ENCODE measurements around the gene ELMOD2.
"Not testable (repeated sequence)": the region's sequence is repeated elsewhere in the genome, so short reads cannot be mapped to it uniquely, and the experiment has no call there.

Gene ELMOD2

DNA sequence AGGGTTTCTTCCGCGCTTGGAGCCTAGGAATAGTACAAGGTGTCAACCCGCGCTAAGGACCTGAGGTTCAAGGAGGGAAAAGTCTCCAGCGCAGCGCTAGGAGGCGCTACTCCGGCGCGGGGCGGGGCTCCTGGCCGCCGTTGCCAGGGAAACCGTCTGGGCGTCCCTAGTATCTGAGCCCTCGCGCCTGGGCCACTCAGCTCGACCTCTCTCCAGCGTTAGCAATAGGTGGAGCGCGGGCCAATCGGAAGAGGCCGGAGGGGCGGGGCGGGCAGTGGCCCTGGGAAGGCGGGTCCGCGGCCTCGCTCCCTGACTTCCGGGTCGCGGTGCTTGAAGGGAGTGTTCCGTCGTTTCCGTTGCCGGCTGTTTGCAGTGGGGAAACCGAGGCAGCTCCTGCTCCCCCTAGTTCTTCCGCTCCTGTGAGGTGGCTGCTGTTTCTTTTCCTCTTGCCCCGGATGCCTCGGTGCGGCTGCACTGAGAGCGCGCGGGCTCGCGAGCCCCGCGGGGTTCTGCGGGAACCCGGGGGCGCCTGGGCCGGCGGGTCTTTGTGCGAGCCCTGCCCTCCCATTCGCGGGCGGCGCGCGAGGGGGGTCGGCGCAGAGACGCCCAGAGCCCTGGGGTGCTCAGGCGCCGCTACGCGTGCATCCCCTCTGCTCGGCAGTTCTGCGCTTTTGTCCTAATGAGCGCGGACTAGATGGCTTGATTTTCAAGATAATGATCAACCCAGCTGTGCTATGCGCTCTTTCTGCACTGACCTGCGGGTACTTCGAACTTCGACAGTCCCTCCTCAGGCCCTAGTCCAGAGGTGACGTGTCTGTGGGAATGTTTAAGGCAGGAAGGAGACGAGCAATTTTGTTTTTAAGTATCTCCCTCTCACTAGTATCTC lies at the start of gene ELMOD2:
Gene ELMOD2 (plus strand): TSS at position 312 of the 886 bp plus-strand sequence. CDS start 1,261 bp downstream, outside the sequence.
- peak; percentile 95 to 96 for DNase-seq

DNA sequence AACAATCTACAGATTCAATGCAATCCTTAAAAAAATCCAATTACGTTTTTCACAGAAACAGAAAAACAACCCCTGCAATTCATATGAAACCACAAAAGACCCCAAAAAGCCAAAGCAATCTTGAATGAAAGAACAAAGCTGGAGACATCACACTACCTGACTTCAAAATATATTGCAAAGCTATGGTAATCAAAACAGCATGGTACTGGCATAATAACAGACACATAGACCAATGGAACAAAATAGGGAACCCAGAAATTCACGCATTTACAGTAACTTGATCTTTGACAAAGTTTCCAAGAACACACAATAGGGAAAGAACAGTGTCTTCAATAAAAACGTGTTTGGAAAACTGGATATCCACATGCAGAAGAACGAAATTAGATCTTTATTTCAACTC lies 40.5 kb upstream of the ELMOD2 start:
- no peak for DNase-seq

DNA sequence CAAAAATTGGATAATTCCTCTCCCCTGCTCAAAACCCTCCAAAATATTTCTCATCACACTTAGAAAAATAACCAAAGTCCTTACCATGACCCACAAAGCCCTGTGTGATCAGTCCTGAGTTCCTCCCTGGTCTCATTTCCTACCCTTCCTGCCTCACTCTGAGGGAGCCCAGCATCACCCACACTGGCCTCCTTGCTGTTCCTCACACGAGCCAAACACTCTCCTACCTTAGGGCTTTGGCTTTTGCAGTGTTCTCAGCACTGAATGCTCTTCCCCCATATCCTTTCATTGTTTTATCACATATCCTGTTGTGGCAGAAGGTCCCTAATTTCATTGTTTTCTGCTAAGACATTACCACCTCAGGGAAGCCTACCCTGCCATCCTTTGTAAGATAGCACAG lies 38.0 kb upstream of the ELMOD2 start:
- DNase-seq, result no peak

DNA sequence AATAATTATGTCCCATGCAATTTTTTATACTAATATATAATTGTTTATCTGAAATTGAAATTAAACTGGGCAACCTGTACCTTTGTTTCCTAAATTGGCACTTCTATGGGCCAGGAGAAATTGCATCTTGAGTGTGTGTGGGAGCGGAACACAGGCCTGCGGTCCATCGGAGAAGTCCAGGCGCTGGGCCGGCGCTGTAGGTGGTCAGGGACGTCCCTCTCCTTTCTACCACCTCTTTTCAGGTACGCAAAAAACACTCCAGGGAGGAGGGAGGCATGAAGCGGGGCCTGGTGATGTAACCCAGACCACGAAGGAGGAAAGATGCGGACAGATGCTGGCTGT lies 26.6 kb upstream of the ELMOD2 start:
- DNase-seq, result no peak

- DNase-seq, result no peak
Measured at GRCh38 chr4:140497747-140498636, 26.0 kb upstream of the ELMOD2 start, which contains the start of gene MGAT4D. MGAT4D (minus strand) TSS chr4:140498293; CDS start chr4:140498222, 71 bp downstream.

GRCh38 chr4:140499391-140499790 lies 24.6 kb upstream of the ELMOD2 start:
- no peak for DNase-seq

GRCh38 chr4:140504261-140504660 lies 19.7 kb upstream of the ELMOD2 start:
- DNase-seq, result no peak

- DNase-seq, result not testable (repeated sequence)
Measured at GRCh38 chr4:140513765-140514164, 10.2 kb upstream of the ELMOD2 start.

GRCh38 chr4:140515423-140515822 lies 8.5 kb upstream of the ELMOD2 start:
- DNase-seq, result no peak

GRCh38 chr4:140523370-140523856 lies 555 bp upstream of the ELMOD2 start:
- DNase-seq, result no peak

DNA sequence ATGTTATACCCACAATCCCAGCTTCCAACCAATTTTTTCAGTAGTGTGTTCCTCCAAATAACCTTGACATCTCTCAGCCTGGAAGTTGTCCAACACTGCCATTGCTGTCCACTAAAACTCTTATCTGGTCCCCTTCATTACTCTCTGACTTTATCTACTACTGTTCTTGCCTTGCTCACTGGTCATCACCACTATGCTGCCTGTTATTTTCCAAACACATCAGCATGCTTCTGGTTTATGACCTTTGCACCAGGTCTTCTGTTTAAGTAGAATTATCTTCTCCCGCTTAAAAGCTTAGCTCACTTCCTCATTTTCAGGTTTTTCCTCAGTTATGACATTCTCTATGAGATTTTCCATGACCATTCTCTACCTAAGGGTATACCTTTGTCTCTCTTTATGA lies 5.5 kb downstream of the ELMOD2 start:
- no peak for DNase-seq

- no peak for DNase-seq
Measured at GRCh38 chr4:140533951-140534480, 10.0 kb downstream of the ELMOD2 start.

DNA sequence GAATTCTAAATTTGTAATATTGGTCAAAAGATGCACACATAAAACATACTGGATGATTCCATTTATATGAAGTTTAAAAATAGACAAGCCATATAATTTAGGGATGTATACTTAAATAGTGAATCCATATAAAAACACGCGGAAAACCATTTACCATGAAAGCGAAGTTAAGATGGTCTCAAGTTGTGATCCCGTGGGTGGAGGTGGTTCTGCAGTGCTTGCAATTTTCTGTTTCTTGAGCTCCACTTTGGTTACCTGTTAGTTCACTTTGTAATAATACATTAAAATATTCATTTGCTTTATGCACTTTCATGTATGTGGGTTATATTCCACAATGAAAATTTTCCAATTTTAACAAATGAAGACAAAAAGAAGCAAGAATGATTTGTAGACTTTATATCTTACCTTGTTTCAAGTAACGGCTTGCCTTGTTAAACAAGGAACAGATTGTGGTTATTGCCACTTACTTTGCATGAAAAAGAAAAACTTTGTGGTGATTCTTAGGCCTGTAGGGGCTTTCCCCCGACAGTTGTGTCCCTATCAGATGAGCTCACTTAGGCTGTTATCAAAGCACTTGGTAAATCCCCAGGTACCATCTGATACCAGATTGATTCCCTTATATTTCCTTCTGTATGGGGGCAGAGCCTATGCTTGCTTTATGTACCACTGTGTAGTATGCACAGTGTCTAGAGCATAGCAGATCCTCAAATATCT lies 32.6 kb downstream of the ELMOD2 start:
- DNase-seq, result no peak

- no peak for DNase-seq
Measured at GRCh38 chr4:140557831-140558435, 34.0 kb downstream of the ELMOD2 start.

DNA sequence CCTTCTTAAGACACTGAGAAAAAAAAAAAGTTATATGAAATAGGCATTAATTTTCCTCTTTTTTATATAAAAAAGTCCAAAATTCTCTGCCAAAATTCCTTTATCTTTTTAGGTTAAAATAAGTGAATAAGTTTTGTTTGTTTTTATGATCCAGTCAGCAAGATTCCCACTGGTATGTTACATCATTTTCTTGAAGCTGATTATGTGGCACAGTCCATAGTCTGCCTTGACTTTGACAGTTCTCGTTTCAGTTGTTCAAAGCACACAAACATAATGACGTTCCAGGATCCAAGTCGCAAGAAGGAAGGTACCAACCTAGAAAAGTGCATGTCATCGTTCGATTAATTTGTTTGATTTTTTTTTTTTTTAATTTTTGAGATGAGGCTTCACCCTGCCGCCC lies 35.7 kb downstream of the ELMOD2 start:
- DNase-seq, result no peak

- no peak for DNase-seq
Measured at GRCh38 chr4:140568507-140569306, 44.7 kb downstream of the ELMOD2 start, which contains the start of gene UCP1. UCP1 (minus strand) TSS chr4:140568961; CDS start chr4:140568729, 232 bp downstream.

GRCh38 chr4:140569307-140569638 lies 45.3 kb downstream of the ELMOD2 start:
- DNase-seq, result no peak

DNA sequence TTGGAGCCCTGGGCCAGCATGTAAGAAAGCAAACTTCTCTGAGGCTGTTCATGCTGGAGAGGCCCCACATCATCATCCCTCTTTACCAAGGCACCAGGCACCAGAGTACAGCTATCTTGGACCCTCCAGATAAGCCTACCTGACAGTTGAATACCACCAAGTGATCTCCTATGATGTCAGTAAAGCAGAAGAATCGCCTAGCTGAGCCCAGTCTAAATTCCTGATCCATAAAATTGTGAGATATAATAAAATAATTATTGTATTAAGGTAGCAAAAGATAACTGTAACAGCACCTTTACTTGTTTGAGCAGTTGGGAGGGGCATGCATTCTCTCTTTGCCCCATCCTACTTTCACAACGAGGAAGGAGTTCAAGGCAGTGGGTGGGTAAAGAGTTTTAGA lies 47.7 kb downstream of the ELMOD2 start:
- no peak for DNase-seq

DNA sequence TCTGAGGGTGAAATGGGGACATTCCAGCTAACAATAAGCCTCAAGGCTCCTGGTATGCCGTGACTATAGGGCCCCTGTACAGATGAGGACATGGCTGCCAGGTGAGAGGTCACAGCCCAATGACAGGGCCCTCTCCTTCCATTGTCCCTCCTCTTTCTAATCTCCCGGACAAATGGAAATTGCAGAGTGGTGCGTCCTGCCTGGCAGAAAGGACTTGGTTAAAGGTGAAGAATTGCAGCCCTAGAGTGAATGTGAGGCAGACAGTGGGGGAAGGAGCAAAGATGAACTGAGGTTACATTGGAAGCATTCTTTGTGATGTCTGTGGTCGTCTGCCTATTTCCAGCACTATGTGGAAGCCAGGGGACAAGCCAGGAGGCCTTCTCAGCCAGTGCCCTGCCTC lies 51.5 kb downstream of the ELMOD2 start:
- DNase-seq, result no peak

GRCh38 chr4:140579278-140579677 lies 55.3 kb downstream of the ELMOD2 start:
- DNase-seq, result no peak

DNA sequence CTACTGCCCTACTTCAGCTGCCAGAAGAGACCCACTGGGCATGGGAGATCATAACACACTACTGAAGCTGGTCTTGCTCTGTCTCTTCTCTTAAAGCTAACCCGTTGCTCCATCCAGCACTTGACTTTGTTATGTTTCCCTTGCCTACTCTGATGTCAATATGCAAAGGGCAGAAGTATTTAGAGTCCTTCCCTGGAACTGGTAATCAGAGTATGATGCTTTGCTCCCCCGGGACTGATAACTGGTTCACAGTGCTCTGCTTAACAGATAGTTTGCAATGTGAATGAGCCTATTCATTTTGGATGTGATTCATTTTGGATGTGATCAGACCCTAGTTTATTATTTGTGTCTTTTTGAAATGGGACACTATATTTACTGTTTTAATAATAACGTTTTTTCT lies 57.1 kb downstream of the ELMOD2 start:
- no peak for DNase-seq
